Neutrophil (primary cell): Measurements from ENCODE around the gene IGF2R.

Source experiments
- H3K27ac ChIP-seq: fragments of 200-600 bp; sonication (generic); 2 replicates; pipeline ENCODE4 v1.5.1; 2016; ENCODE audit warnings: mild to moderate bottlenecking, moderate library complexity
- H3K27me3 ChIP-seq: fragments of 200-600 bp; sonication (generic); 2 replicates; pipeline ENCODE4 v1.6.0; 2016; ENCODE audit warnings: mild to moderate bottlenecking
- H3K36me3 ChIP-seq: fragments of 200-600 bp; sonication (generic); 2 replicates; pipeline ENCODE4 v1.5.1; 2017
- H3K4me1 ChIP-seq, 2 experiments: fragments of 200-600 bp in 1 of 2; sonication (generic) in 1 of 2; 1 replicate in 1 of 2; 2 replicates in 1 of 2; pipeline versions ENCODE4 v1.5.1 to v1.6.1; 2013 to 2016; ENCODE audit warnings: low read depth in 1 of 2, low read length in 1 of 2, mild to moderate bottlenecking in 1 of 2, moderate library complexity in 1 of 2; ENCODE audit not compliant: control insufficient read depth in 1 of 2, insufficient read depth in 1 of 2
- H3K4me3 ChIP-seq, 2 experiments: fragments of 200-600 bp in 1 of 2; sonication (generic) in 1 of 2; 1 replicate in 1 of 2; 2 replicates in 1 of 2; pipeline ENCODE4 v1.5.1; 2013 to 2016; ENCODE audit warnings: low read depth in 1 of 2, low read length in 1 of 2, mild to moderate bottlenecking in 1 of 2, moderate library complexity in 1 of 2
- H3K9me3 ChIP-seq: fragments of 200-600 bp; sonication (generic); 2 replicates; pipeline ENCODE4 v1.5.1; 2016
- TF ChIP-seq, protein P1 (sequence below): fragments of 200-600 bp; sonication (generic); IDR thresholded peaks from 2 replicates; pipeline ENCODE4 v1.5.1; 2016; ENCODE audit warnings: antibody characterized with exemption

IGF2R gene

GRCh38 chr6:160068346-160068745, 99.5 kb downstream of the IGF2R start:
- TF ChIP-seq, protein P1, sequence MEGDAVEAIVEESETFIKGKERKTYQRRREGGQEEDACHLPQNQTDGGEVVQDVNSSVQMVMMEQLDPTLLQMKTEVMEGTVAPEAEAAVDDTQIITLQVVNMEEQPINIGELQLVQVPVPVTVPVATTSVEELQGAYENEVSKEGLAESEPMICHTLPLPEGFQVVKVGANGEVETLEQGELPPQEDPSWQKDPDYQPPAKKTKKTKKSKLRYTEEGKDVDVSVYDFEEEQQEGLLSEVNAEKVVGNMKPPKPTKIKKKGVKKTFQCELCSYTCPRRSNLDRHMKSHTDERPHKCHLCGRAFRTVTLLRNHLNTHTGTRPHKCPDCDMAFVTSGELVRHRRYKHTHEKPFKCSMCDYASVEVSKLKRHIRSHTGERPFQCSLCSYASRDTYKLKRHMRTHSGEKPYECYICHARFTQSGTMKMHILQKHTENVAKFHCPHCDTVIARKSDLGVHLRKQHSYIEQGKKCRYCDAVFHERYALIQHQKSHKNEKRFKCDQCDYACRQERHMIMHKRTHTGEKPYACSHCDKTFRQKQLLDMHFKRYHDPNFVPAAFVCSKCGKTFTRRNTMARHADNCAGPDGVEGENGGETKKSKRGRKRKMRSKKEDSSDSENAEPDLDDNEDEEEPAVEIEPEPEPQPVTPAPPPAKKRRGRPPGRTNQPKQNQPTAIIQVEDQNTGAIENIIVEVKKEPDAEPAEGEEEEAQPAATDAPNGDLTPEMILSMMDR = no peak
- Histone ChIP-seq H3K9me3 (peaks cover 15% of the 10 kb centered on the region), H3K27ac (no peak overlapping the region), H3K4me3 (no peak overlapping the region), H3K36me3 (peaks cover 100% of the 10 kb centered on the region), H3K27me3 (no peaks in the 10 kb centered on the region), H3K4me1 (no peaks in the 10 kb centered on the region)

DNA sequence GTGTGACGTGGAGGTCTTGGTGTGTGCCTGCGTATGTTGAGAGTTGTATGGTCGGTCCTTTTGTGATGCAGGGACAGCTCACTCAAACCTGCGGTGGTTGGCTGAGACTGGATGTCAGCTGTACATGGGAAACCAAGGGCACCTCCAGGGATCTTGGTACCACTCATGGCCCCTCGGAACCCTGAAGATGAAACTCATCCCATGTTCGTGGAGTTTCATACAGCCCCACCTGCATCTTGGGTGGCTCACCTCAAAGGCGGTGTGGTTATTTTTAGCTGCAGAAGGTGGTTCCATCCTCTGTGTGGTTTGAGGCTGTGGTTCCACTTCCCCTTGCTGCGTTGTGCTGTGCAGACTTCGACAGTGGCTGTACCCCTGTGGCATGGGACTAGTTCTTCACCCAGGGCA, 100.2 kb downstream of the IGF2R start:
- peaks cover 15% of the 10 kb centered on the region for H3K9me3 ChIP-seq
- no peak overlapping the region for H3K27ac ChIP-seq
- no peak overlapping the region for H3K4me3 ChIP-seq
- peaks cover 100% of the 10 kb centered on the region for H3K36me3 ChIP-seq
- H3K4me1 ChIP-seq = no peaks in the 10 kb centered on the region
- TF ChIP-seq, protein P1 = no peak
- no peaks in the 10 kb centered on the region for H3K27me3 ChIP-seq

- Histone ChIP-seq H3K27ac (no peak overlapping the region), H3K27me3 (no peaks in the 10 kb centered on the region), H3K9me3 (peaks cover 15% of the 10 kb centered on the region), H3K4me1 (no peaks in the 10 kb centered on the region), H3K36me3 (peaks cover 100% of the 10 kb centered on the region), H3K4me3 (no peak overlapping the region)
- TF ChIP-seq, protein P1 = no peak
These were observed 100.6 kb downstream of the IGF2R start for GRCh38 chr6:160069459-160069858.

GRCh38 chr6:160070427-160070826, 101.5 kb downstream of the IGF2R start:
- Histone ChIP-seq H3K36me3 (peaks cover 100% of the 10 kb centered on the region), H3K4me3 (no peak overlapping the region), H3K4me1 (no peaks in the 10 kb centered on the region), H3K27me3 (no peaks in the 10 kb centered on the region), H3K9me3 (peaks cover 8% of the 10 kb centered on the region), H3K27ac (no peak overlapping the region)
- TF ChIP-seq, protein P1 = no peak

GRCh38 chr6:160070831-160071230, 101.9 kb downstream of the IGF2R start:
- Histone ChIP-seq H3K4me3 (no peak overlapping the region), H3K4me1 (no peaks in the 10 kb centered on the region), H3K27me3 (no peaks in the 10 kb centered on the region), H3K9me3 (peaks cover 8% of the 10 kb centered on the region), H3K27ac (no peak overlapping the region), H3K36me3 (peaks cover 100% of the 10 kb centered on the region)
- TF ChIP-seq, protein P1 = no peak
